HepG2 (cell line): ENCODE measurements around the gene HDAC5. TPM values are rescaled to one million over a fixed set of nuclear protein-coding genes. Genes with fewer than 3 reads are reported as not detected.

Experiments used
- CBX5 ChIP-seq: sonication (generic); formaldehyde crosslinking; IDR thresholded peaks from 2 replicates; pipeline ENCODE4 v1.4.0; 2020; ENCODE audit warnings: missing genetic modification reagents, borderline replicate concordance
- DNMT3B ChIP-seq: conservative IDR thresholded peaks from 2 replicates; pipeline ENCODE4 v1.6.1; 2016; ENCODE audit warnings: missing biosample characterization, control low read depth
- KMT2A ChIP-seq: sonication (generic); formaldehyde crosslinking; IDR thresholded peaks from 2 replicates; pipeline ENCODE4 v1.4.0; 2020; ENCODE audit warnings: missing genetic modification reagents
- MEIS2 ChIP-seq: sonication (generic); formaldehyde crosslinking; IDR thresholded peaks from 2 replicates; pipeline ENCODE4 v1.9.0; 2021; ENCODE audit warnings: mild to moderate bottlenecking, missing genetic modification reagents
- MYNN ChIP-seq: sonication (generic); formaldehyde crosslinking; IDR thresholded peaks from 2 replicates; pipeline ENCODE4 v1.4.0; 2020; ENCODE audit warnings: mild to moderate bottlenecking, low read depth, missing genetic modification reagents
- MZF1 ChIP-seq: sonication (generic); formaldehyde crosslinking; IDR thresholded peaks from 2 replicates; pipeline ENCODE4 v1.8.1; 2023; ENCODE audit warnings: mild to moderate bottlenecking, missing genetic modification reagents, borderline replicate concordance
- POLR2A ChIP-seq, 2 experiments: IDR thresholded peaks; 2 replicates each; pipeline ENCODE4 v1.6.1; 2011; ENCODE audit warnings: low read depth in 2 of 2, low read length in 2 of 2, mild to moderate bottlenecking in 1 of 2, moderate library complexity in 1 of 2; ENCODE audit not compliant: insufficient read depth in 1 of 2
- SIN3A ChIP-seq: IDR thresholded peaks from 2 replicates; pipeline ENCODE4 v1.6.1; 2011; ENCODE audit warnings: low read depth, mild to moderate bottlenecking, control low read depth, low read length, borderline replicate concordance
- TAF1 ChIP-seq: sonication (generic); formaldehyde crosslinking; IDR thresholded peaks from 2 replicates; pipeline ENCODE4 v1.4.0; 2020; ENCODE audit warnings: missing genetic modification reagents
- TBX2 ChIP-seq: sonication (generic); formaldehyde crosslinking; IDR thresholded peaks from 2 replicates; pipeline ENCODE4 v1.5.0; 2020; ENCODE audit warnings: missing genetic modification reagents, mild to moderate bottlenecking, borderline replicate concordance
- THAP11 ChIP-seq: IDR thresholded peaks from 2 replicates; pipeline ENCODE4 v1.6.1; 2016; ENCODE audit warnings: missing biosample characterization, missing genetic modification reagents
- TOPORS ChIP-seq: sonication (generic); formaldehyde crosslinking; IDR thresholded peaks from 2 replicates; pipeline ENCODE4 v1.8.0; 2023; ENCODE audit warnings: mild to moderate bottlenecking, missing genetic modification reagents
- ZBTB7B ChIP-seq: sonication (generic); formaldehyde crosslinking; IDR thresholded peaks from 2 replicates; pipeline ENCODE4 v1.4.0; 2020; ENCODE audit warnings: missing genetic modification reagents
- ZMAT3 ChIP-seq: sonication (generic); formaldehyde crosslinking; conservative IDR thresholded peaks from 2 replicates; pipeline ENCODE4 v1.7.0; 2021; ENCODE audit warnings: missing genetic modification reagents
- ZNF510 ChIP-seq: sonication (generic); formaldehyde crosslinking; IDR thresholded peaks from 2 replicates; pipeline ENCODE4 v1.4.0; 2020; ENCODE audit warnings: low read depth, mild to moderate bottlenecking, missing genetic modification reagents
- ZNF552 ChIP-seq: sonication (generic); formaldehyde crosslinking; IDR thresholded peaks from 2 replicates; pipeline ENCODE4 v1.9.0; 2022; ENCODE audit warnings: missing genetic modification reagents, mild to moderate bottlenecking, borderline replicate concordance
- ZNF709 ChIP-seq: sonication (generic); formaldehyde crosslinking; IDR thresholded peaks from 2 replicates; pipeline ENCODE4 v1.5.0; 2020; ENCODE audit warnings: mild to moderate bottlenecking, missing genetic modification reagents
- ZSCAN9 ChIP-seq: IDR thresholded peaks from 2 replicates; pipeline ENCODE4 v1.6.1; 2016; ENCODE audit warnings: borderline replicate concordance
- polyA plus RNA-seq, 8 experiments: library from polyadenylated mRNA; depleted of rRNA in 3 of 8; stranded (reverse) in 7 of 8; unstranded in 1 of 8; fragments of >200 nt; fragmentation: Illumina TruSeq in 4 of 8; extraction: Trizol in 4 of 8; gene quantifications; 2 replicates each; pipeline versions ENCODE4 v1.2.1 to v1.2.3, GENCODE V29; 2011 to 2016; ENCODE audit warnings: low read depth in 4 of 8, missing spikeins in 1 of 8, mixed read lengths in 1 of 8; ENCODE audit not compliant: insufficient read depth in 1 of 8
- total RNA-seq, 5 experiments: library from RNA; depleted of rRNA; stranded (reverse); fragments of >200 nt; fragmentation: Illumina TruSeq; extraction: Trizol; gene quantifications; 2 replicates each; pipeline ENCODE4 v1.2.3, GENCODE V29; 2016; ENCODE audit warnings: low read depth in 1 of 5
- TF ChIP-seq, protein P1 (sequence below): sonication (generic); formaldehyde crosslinking; IDR thresholded peaks from 2 replicates; pipeline ENCODE4 v1.4.0; 2020; ENCODE audit warnings: low read depth, mild to moderate bottlenecking, missing genetic modification reagents
- TF ChIP-seq, protein P2 (sequence below): sonication (generic); formaldehyde crosslinking; IDR thresholded peaks from 2 replicates; pipeline ENCODE4 v1.5.0; 2020; ENCODE audit warnings: mild to moderate bottlenecking, missing genetic modification reagents
- TF ChIP-seq, protein P3 (sequence below): IDR thresholded peaks from 2 replicates; pipeline ENCODE4 v1.6.1; 2012; ENCODE audit warnings: inconsistent platforms
- TF ChIP-seq, protein P4 (sequence below): sonication (generic); formaldehyde crosslinking; IDR thresholded peaks from 2 replicates; pipeline ENCODE4 v1.4.0; 2020; ENCODE audit warnings: missing genetic modification reagents
- TF ChIP-seq, protein P5 (sequence below): sonication (generic); formaldehyde crosslinking; IDR thresholded peaks from 2 replicates; pipeline ENCODE4 v1.4.0; 2020; ENCODE audit warnings: missing genetic modification reagents

The HDAC5 gene
- total and polyA plus RNA-seq, 2 of the 13 experiments (the other 11 are each of a cell fraction or from before 2014, with no cell fraction given) = 46.4 to 85.4 TPM

DNA sequence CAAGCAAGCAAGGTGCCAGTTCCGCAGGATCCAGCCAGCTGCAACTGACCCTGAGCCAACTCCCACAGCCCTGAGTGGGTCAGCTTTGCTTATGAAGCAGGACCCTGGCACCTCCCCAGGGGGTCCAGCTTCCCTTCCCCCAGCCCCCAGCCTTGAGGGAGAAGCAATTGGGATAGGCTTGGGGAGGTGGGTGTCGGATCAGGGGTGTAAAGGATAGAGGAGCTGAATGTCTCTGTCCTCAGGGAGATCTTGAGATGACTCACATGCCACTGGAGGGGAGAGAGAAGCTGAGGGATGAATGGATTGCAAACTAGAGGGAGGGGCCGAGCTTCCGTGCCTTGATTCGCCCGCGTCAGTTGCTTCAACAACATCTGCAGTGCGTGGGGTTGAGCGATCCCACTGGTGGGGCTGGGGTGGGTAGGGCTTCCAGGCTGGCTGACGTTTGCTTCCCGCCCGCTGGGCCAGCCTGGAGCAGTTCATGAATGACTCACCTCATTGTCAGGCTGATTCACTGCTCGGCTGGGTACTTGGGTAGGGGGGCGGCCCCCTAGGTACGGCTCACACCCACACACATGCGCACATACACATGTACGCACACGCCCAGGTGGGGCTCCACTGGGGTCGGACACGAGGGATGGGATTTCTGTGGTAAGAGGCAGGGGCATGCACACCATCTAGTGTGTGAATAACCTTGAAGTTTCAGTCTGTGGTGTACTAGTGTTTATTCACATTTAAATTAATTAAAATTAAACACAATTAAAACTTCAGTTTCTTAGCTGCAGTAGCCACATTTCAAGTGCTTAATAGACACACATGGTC lies 14.7 kb upstream of the HDAC5 start (continued):
- TF ChIP-seq, protein P1, sequence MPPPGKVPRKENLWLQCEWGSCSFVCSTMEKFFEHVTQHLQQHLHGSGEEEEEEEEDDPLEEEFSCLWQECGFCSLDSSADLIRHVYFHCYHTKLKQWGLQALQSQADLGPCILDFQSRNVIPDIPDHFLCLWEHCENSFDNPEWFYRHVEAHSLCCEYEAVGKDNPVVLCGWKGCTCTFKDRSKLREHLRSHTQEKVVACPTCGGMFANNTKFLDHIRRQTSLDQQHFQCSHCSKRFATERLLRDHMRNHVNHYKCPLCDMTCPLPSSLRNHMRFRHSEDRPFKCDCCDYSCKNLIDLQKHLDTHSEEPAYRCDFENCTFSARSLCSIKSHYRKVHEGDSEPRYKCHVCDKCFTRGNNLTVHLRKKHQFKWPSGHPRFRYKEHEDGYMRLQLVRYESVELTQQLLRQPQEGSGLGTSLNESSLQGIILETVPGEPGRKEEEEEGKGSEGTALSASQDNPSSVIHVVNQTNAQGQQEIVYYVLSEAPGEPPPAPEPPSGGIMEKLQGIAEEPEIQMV = peak; percentile 74; the same call in 1 of the 2 replicates
- peak; percentile 62; the same call in 1 of the 2 replicates for TF ChIP-seq ZNF552 (CRISPR knock-in tag)
- TF ChIP-seq MYNN (CRISPR knock-in tag) = no peak; the same call in 1 of the 2 replicates
- TF ChIP-seq TAF1 = peak; percentile 17; the same call in 1 of the 2 replicates
- TF ChIP-seq ZNF510 (CRISPR knock-in tag) = peak; percentile 73; the same call in 1 of the 2 replicates
- no peak for TF ChIP-seq MZF1
- TF ChIP-seq THAP11 (CRISPR knock-in tag) = peak; percentile 67; the same call in 1 of the 2 replicates
- TF ChIP-seq, protein P2, sequence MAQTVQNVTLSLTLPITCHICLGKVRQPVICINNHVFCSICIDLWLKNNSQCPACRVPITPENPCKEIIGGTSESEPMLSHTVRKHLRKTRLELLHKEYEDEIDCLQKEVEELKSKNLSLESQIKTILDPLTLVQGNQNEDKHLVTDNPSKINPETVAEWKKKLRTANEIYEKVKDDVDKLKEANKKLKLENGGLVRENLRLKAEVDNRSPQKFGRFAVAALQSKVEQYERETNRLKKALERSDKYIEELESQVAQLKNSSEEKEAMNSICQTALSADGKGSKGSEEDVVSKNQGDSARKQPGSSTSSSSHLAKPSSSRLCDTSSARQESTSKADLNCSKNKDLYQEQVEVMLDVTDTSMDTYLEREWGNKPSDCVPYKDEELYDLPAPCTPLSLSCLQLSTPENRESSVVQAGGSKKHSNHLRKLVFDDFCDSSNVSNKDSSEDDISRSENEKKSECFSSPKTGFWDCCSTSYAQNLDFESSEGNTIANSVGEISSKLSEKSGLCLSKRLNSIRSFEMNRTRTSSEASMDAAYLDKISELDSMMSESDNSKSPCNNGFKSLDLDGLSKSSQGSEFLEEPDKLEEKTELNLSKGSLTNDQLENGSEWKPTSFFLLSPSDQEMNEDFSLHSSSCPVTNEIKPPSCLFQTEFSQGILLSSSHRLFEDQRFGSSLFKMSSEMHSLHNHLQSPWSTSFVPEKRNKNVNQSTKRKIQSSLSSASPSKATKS (CRISPR knock-in tag) = no peak
- TF ChIP-seq TOPORS = 0 out of 2 replicates have a peak, but pooled peaks have one; percentile 32
- peak; percentile 82 for TF ChIP-seq TBX2 (CRISPR knock-in tag)
- TF ChIP-seq, protein P3, sequence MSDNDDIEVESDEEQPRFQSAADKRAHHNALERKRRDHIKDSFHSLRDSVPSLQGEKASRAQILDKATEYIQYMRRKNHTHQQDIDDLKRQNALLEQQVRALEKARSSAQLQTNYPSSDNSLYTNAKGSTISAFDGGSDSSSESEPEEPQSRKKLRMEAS = peak; percentile 76
- TF ChIP-seq ZBTB7B (CRISPR knock-in tag) = peak; percentile 80
- no peak for TF ChIP-seq ZNF709 (CRISPR knock-in tag)
- TF ChIP-seq KMT2A (CRISPR knock-in tag) = no peak
- TF ChIP-seq SIN3A = peak; percentile 21; the same call in 1 of the 2 replicates
- TF ChIP-seq MEIS2 (CRISPR knock-in tag) = peak; percentile 35; the same call in 1 of the 2 replicates
- peak in 1 of 2 experiments; percentile 75; a peak in 2 of 4 replicates for TF ChIP-seq POLR2A (IDR thresholded peaks at IDR 0.05; ENCODE audit: insufficient read depth in 1 of 2, low read depth in 2 of 2, low read length in 2 of 2)
- peak; percentile 28; the same call in 1 of the 2 replicates for TF ChIP-seq ZSCAN9
- peak; percentile 88; the same call in 1 of the 2 replicates for TF ChIP-seq DNMT3B (CRISPR knock-in tag)
- TF ChIP-seq, protein P4, sequence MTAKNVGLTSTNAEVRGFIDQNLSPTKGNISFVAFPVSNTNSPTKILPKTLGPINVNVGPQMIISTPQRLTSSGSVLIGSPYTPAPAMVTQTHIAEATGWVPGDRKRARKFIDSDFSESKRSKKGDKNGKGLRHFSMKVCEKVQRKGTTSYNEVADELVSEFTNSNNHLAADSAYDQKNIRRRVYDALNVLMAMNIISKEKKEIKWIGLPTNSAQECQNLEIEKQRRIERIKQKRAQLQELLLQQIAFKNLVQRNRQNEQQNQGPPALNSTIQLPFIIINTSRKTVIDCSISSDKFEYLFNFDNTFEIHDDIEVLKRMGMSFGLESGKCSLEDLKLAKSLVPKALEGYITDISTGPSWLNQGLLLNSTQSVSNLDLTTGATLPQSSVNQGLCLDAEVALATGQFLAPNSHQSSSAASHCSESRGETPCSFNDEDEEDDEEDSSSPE = peak; percentile 67
- 0 out of 2 replicates have a peak, but pooled peaks have one; percentile 34 for TF ChIP-seq CBX5 (CRISPR knock-in tag)
- TF ChIP-seq, protein P5, sequence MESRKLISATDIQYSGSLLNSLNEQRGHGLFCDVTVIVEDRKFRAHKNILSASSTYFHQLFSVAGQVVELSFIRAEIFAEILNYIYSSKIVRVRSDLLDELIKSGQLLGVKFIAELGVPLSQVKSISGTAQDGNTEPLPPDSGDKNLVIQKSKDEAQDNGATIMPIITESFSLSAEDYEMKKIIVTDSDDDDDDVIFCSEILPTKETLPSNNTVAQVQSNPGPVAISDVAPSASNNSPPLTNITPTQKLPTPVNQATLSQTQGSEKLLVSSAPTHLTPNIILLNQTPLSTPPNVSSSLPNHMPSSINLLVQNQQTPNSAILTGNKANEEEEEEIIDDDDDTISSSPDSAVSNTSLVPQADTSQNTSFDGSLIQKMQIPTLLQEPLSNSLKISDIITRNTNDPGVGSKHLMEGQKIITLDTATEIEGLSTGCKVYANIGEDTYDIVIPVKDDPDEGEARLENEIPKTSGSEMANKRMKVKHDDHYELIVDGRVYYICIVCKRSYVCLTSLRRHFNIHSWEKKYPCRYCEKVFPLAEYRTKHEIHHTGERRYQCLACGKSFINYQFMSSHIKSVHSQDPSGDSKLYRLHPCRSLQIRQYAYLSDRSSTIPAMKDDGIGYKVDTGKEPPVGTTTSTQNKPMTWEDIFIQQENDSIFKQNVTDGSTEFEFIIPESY (CRISPR knock-in tag) = peak; percentile 41; the same call in 1 of the 2 replicates
- TF ChIP-seq ZMAT3 (CRISPR knock-in tag) = peak; percentile 60; the same call in 1 of the 2 replicates
